RPMI7951 (cell line): Measurements from ENCODE around the gene ST8SIA2. TPM values are rescaled to one million over a fixed set of nuclear protein-coding genes. Genes with fewer than 3 reads are reported as not detected.
A peak's percentile ranks its signal among the peaks of the same experiment; 100 is the strongest.
"Not testable (repeated sequence)": the region's sequence is repeated elsewhere in the genome, so short reads cannot be mapped to it uniquely, and the experiment has no call there.

Experiments
- DNase-seq: peaks from one replicate; pipeline ENCODE4 v3.0.0-alpha.2; 2012; ENCODE audit warnings: low read depth
- total RNA-seq: library from RNA; depleted of rRNA; stranded (reverse); fragments of >200 nt; shearing (Covaris generic); gene quantifications from 2 replicates; pipeline ENCODE4 v1.2.3, GENCODE V29; 2014

The ST8SIA2 gene
- total RNA-seq, 1 experiment from 2014 or later, result 15.1 TPM

- DNase-seq, result no peak
Observed at GRCh38 chr15:92435145-92435544, 41.5 kb downstream of the ST8SIA2 start.

- no peak for DNase-seq
Observed at GRCh38 chr15:92438471-92438870, 44.8 kb downstream of the ST8SIA2 start.

GRCh38 chr15:92443381-92443780 lies 49.7 kb downstream of the ST8SIA2 start:
- DNase-seq, result no peak

- no peak for DNase-seq
Observed at GRCh38 chr15:92444631-92445030, 51.0 kb downstream of the ST8SIA2 start.

- DNase-seq, result no peak
Observed at GRCh38 chr15:92448370-92448769, 54.7 kb downstream of the ST8SIA2 start.

- peak; percentile 86 for DNase-seq
Observed at GRCh38 chr15:92449476-92449875, 55.8 kb downstream of the ST8SIA2 start.

GRCh38 chr15:92451225-92451825 lies 57.6 kb downstream of the ST8SIA2 start:
- DNase-seq, result peak; percentile 99

GRCh38 chr15:92452143-92452542 lies 58.5 kb downstream of the ST8SIA2 start:
- peak; percentile 94 for DNase-seq

GRCh38 chr15:92453607-92454006 lies 59.9 kb downstream of the ST8SIA2 start:
- no peak for DNase-seq

GRCh38 chr15:92454555-92455105 lies 60.9 kb downstream of the ST8SIA2 start:
- peak; percentile 18 for DNase-seq

GRCh38 chr15:92455271-92455670 lies 61.6 kb downstream of the ST8SIA2 start:
- no peak for DNase-seq

- DNase-seq, result no peak
Observed at GRCh38 chr15:92457471-92458041, 63.9 kb downstream of the ST8SIA2 start.

- DNase-seq, result no peak
Observed at GRCh38 chr15:92460023-92460422, 66.3 kb downstream of the ST8SIA2 start.

GRCh38 chr15:92462424-92463125 lies 68.9 kb downstream of the ST8SIA2 start:
- peak; percentile 26 for DNase-seq

GRCh38 chr15:92463352-92463751 lies 69.7 kb downstream of the ST8SIA2 start:
- peak; percentile 28 for DNase-seq

- DNase-seq, result peak; percentile 84
Observed at GRCh38 chr15:92463826-92464225, 70.1 kb downstream of the ST8SIA2 start.

- no peak for DNase-seq
Observed at GRCh38 chr15:92466834-92467233, 73.2 kb downstream of the ST8SIA2 start.

GRCh38 chr15:92467245-92467644 lies 73.6 kb downstream of the ST8SIA2 start:
- no peak for DNase-seq

GRCh38 chr15:92468991-92469390 lies 75.3 kb downstream of the ST8SIA2 start:
- DNase-seq, result no peak

GRCh38 chr15:92471288-92471687 lies 77.6 kb downstream of the ST8SIA2 start:
- DNase-seq, result no peak

GRCh38 chr15:92473756-92474155 lies 80.1 kb downstream of the ST8SIA2 start:
- DNase-seq, result no peak

GRCh38 chr15:92479730-92480129 lies 86.0 kb downstream of the ST8SIA2 start:
- DNase-seq, result not testable (repeated sequence)

GRCh38 chr15:92480361-92480760 lies 86.7 kb downstream of the ST8SIA2 start:
- no peak for DNase-seq
